Nephron (organoid): ENCODE data around the gene PROX2.

Source experiments
- H3K27ac Mint-ChIP-seq, 3 experiments: 2 replicates each; pipeline ENCODE4 v1.8.0; 2020; ENCODE audit warnings: mixed read lengths in 3 of 3, mild to moderate bottlenecking in 2 of 3, moderate library complexity in 1 of 3
- H3K27me3 Mint-ChIP-seq: 2 replicates; pipeline ENCODE4 v1.8.0; 2021; ENCODE audit warnings: low read depth, mild to moderate bottlenecking, moderate library complexity, mixed read lengths
- H3K36me3 Mint-ChIP-seq: 2 replicates; pipeline ENCODE4 v1.8.0; 2020; ENCODE audit warnings: low read depth, mixed read lengths
- H3K4me1 Mint-ChIP-seq: 2 replicates; pipeline ENCODE4 v1.8.0; 2020; ENCODE audit warnings: mixed read lengths
- H3K4me3 Mint-ChIP-seq, 3 experiments: 2 replicates each; pipeline ENCODE4 v1.8.0; 2020; ENCODE audit warnings: mild to moderate bottlenecking in 3 of 3, mixed read lengths in 3 of 3, moderate library complexity in 2 of 3
- H3K9me3 Mint-ChIP-seq: 2 replicates; pipeline ENCODE4 v1.8.0; 2020; ENCODE audit warnings: mixed read lengths
- CTCF ChIP-seq, 3 experiments: fragments of 200-600 bp; sonication (generic); IDR thresholded peaks; one replicate each; pipeline ENCODE4 v1.5.0; 2021; ENCODE audit warnings: antibody characterized with exemption in 3 of 3; ENCODE audit not compliant: unreplicated experiment in 3 of 3

The PROX2 gene

GRCh38 chr14:74902941-74903705, 27.2 kb upstream of the PROX2 start:
- H3K36me3 Mint-ChIP-seq: peaks cover 55% of the 10 kb centered on the region
- no peak overlapping the region for H3K27ac Mint-ChIP-seq
- peaks cover 8% of the 10 kb centered on the region for H3K4me1 Mint-ChIP-seq
- no peaks in the 10 kb centered on the region for H3K9me3 Mint-ChIP-seq
- no peak overlapping the region for H3K4me3 Mint-ChIP-seq
- TF ChIP-seq CTCF (IDR thresholded peaks at IDR 0.05; ENCODE audit: unreplicated experiment in 3 of 3): no peak
- no peaks in the 10 kb centered on the region for H3K27me3 Mint-ChIP-seq

- Mint-ChIP-seq H3K36me3 (peaks cover 90% of the 10 kb centered on the region), H3K4me1 (no peaks in the 10 kb centered on the region), H3K9me3 (no peaks in the 10 kb centered on the region), H3K4me3 (no peak overlapping the region), H3K27ac (no peak overlapping the region), H3K27me3 (no peaks in the 10 kb centered on the region)
- no peak for TF ChIP-seq CTCF (IDR thresholded peaks at IDR 0.05; ENCODE audit: unreplicated experiment in 3 of 3)
Measured at GRCh38 chr14:74898694-74899093, 22.7 kb upstream of the PROX2 start.

- Mint-ChIP-seq H3K9me3 (no peaks in the 10 kb centered on the region), H3K36me3 (peaks cover 94% of the 10 kb centered on the region), H3K4me1 (no peaks in the 10 kb centered on the region), H3K27me3 (no peaks in the 10 kb centered on the region), H3K27ac (no peak overlapping the region), H3K4me3 (no peak overlapping the region)
- no peak for TF ChIP-seq CTCF (IDR thresholded peaks at IDR 0.05; ENCODE audit: unreplicated experiment in 3 of 3)
Measured at GRCh38 chr14:74898083-74898482, 22.1 kb upstream of the PROX2 start.

- H3K9me3 Mint-ChIP-seq: no peaks in the 10 kb centered on the region
- peaks cover 94% of the 10 kb centered on the region for H3K36me3 Mint-ChIP-seq
- no peak for TF ChIP-seq CTCF (IDR thresholded peaks at IDR 0.05; ENCODE audit: unreplicated experiment in 3 of 3)
- H3K4me3 Mint-ChIP-seq: no peak overlapping the region
- H3K27me3 Mint-ChIP-seq: no peaks in the 10 kb centered on the region
- H3K4me1 Mint-ChIP-seq: no peaks in the 10 kb centered on the region
- H3K27ac Mint-ChIP-seq: no peak overlapping the region
Measured at GRCh38 chr14:74897642-74898041, 21.7 kb upstream of the PROX2 start.

- Mint-ChIP-seq H3K4me3 (no peak overlapping the region), H3K9me3 (no peaks in the 10 kb centered on the region), H3K36me3 (peaks cover 93% of the 10 kb centered on the region), H3K27me3 (no peaks in the 10 kb centered on the region), H3K4me1 (no peaks in the 10 kb centered on the region), H3K27ac (no peak overlapping the region)
- no peak for TF ChIP-seq CTCF (IDR thresholded peaks at IDR 0.05; ENCODE audit: unreplicated experiment in 3 of 3)
Measured at GRCh38 chr14:74896400-74896799, 20.5 kb upstream of the PROX2 start.

GRCh38 chr14:74893614-74894091, 17.7 kb upstream of the PROX2 start:
- TF ChIP-seq CTCF (IDR thresholded peaks at IDR 0.05; ENCODE audit: unreplicated experiment in 3 of 3): no peak
- Mint-ChIP-seq H3K9me3 (no peaks in the 10 kb centered on the region), H3K27ac (no peak overlapping the region), H3K4me1 (no peaks in the 10 kb centered on the region), H3K36me3 (peaks cover 88% of the 10 kb centered on the region), H3K27me3 (no peaks in the 10 kb centered on the region), H3K4me3 (no peak overlapping the region)
